GM19468 (cell line): ENCODE data around the gene SPC25.

ENCODE experiments used
- ATAC-seq: cut with Tn5 transposase; IDR thresholded peaks from one replicate; pipeline ENCODE4 v1.9.1; 2021; ENCODE audit warnings: mild to moderate bottlenecking, moderate library complexity, moderate number of reproducible peaks; ENCODE audit not compliant: unreplicated experiment; ENCODE audit errors: extremely low read depth

Gene SPC25

DNA sequence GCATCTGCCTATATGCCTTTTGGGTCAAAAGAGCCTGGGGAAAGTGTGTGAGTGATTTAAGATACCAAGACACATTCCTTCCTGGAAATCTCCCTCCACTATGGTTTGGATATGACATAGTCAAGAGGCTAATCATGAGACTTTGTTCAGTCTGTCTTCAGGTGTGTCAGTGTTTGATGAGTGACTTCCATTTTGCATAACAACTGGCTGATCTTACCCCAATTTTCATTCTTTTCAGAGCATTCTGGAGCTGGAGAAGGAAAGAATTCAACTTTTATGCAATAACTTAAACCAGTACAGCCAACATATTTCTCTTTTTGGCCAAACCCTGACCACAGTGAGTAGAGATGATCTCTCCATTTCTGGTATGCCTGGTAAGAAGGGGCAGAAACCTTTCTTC, 39.4 kb downstream of the SPC25 start:
- no peak for ATAC-seq

DNA sequence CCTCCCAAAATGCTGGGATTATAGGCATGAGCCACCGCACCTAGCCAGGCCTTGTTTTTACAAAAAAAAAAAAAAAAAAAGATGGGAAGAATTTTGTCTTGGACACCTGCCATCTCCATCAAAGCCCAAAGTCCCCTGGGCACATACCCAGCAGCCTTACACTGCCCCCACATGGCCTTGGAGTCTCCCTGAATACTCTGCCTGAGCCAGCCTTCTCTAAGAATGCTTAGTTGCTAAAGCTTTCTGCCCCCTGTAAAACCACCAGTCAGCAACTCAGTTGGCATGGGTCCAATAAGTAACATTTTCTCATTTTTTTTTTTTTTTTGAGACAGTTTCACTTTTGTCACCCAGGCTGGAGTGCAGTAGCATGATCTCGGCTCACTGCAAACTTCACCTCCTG, 40.6 kb downstream of the SPC25 start:
- no peak for ATAC-seq

DNA sequence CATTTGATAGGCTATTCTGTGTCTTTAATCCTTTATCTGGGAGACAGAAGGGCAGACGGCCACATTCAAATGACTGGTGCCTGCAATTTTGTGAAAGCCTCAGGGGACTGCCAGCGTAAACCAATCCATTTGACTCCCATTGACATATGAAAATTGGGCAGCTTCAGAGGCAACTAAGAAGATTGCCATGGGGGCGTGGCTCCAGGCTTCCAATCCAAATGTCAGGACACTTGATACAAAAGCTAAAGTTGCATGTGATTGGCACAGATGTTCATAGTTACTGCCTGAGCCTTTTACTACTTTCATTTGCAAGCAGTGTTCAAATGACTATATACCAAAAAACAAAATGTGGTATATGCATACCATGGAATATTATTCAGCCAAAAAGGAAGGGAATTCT, 42.0 kb downstream of the SPC25 start:
- no peak for ATAC-seq

DNA sequence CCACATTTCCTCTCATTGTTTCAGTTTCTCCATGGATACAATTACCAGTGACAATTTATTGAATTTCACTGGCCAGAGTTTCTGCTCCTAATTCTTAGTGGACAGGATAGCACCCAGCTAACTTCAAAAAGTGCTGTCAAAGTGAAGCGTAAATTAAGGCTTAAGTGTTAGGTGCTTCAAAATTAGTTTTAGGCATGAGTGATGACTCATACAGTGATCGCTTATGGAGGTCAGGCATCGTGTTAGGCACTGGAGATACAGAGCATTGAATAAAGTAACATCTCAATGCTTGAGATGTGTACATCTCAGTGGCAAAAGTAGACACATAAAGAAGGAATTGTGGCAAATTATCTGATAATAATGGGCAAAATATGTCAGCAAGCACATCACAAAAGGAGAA, 47.0 kb downstream of the SPC25 start:
- no peak for ATAC-seq

DNA sequence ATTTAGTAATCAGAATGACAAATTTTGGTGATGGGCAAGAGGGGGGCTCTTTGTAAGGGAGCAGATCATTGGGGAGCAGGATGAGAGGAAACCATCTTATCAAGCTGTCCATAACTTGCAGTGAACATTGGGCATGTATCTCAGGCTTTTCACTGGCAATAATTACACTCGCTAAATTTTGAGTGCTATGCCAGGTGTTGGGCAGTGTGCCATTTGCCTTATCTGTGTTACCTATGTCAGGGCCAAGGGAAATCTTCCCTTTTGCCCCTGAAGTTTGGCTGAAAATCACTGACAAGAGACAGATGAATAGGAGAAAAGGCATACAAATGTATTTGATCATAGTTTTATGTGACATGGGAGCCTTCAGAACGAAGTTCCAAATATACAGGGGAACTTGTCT, 48.8 kb downstream of the SPC25 start:
- ATAC-seq = no peak

DNA sequence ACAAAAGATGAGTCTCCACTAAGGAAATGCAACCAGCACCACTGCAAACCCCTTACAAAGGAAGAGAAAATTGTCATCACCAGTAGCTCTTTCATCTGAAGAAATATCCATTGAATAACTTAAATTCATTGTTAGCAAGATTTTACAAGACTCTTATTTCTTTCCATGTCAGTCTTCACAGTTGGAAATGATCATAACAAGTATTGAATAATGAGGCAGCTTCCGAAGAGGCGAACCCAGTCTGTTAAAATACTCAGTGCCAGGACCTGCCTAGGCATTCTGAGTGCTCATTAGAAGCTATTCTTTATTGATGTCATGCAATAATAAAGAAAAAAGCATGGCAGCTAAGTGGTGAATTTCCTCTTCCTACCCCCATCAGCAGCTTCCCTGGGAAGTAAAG, 54.3 kb downstream of the SPC25 start:
- no peak for ATAC-seq

DNA sequence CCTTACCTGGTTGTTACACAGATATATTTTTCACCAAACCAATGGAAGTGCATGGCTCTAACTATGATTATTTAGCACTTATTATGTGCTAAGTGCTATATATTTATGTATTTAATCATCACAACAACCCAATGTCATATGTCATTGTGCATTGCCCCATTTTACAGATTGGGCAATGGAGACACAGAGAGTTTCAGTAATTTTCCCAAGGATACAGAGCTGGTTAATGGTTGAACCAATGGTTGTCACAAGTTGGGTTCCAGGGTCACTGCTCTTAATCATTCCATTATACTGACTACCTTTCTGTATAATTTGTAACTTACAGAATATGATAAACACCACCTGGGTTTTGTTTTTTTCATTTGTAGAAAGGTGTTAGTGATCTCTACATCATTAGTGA, 58.6 kb downstream of the SPC25 start:
- no peak for ATAC-seq

DNA sequence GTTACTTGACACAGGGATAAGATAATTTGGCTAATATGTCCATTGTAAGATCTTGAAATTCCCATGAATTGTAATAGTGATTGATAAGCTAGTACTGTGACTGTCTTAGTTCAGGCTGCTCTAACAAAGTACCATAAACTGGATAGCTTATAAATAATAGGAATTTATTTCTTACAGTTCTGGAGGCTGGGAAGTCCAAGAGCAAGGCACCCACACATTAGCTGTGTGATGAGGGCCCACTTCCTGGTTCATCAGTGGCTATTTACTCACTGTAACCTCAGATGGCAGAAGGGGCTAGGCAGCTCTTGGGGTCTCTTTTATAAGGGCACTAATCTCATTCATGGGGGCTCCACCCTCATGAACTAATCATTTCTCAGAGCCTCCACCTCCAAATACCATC, 59.3 kb downstream of the SPC25 start:
- ATAC-seq = no peak

DNA sequence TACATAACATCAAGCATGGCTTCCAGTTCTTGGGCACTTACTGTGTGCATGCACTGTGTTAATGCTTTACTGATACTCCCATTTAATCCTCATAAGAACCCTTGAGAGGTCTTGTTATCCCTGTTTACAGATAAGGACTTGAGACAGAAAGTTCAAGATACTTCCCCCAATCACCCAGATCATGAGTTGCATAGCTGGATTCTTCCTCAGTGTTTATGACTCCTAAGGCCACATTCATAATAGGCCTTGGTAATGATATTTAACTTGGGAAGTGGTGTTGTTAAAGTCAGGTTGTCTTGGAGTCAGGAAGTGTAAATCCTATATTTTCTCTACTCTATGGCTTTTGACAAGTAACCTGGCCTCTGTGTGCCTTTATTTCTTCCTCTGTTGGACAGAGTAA, 65.1 kb downstream of the SPC25 start:
- no peak for ATAC-seq

DNA sequence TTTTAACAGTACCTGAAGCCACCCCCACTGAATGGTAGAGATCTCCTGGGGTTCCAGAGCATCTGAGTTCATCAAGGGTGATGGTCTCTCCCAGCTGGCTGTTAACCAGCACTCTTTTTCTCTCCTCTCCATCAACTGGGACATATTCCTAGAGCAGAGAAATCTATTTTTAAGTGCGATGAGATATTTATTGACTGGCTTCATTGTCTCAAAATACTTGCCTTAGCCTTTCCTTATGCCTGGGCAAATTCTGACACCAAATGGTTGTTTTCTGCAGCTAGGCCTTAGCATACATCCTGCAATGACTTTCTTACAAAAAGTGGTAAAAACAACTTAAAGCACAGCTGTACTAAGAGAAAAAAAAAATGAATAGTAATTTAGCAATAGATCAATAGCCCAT, 68.2 kb downstream of the SPC25 start:
- ATAC-seq = no peak

DNA sequence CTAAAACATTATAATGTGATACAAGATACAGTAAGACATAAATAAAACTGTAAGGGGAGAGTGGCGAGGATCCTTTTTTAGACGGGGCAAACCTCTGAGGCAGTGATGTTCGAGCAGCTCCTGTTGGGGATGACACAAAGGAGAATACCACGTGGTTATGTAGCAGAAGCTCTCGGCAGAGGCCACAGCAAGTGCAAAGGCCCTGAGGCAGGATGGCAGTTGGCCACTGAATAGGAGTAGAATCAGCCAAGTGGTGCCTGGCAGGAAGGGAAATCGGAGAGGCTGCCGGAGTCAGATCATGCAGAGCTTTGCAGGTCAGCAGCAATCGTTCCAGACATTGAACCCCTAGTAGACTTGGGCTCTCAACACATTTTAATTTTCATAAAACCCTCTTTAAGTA, 68.7 kb downstream of the SPC25 start:
- ATAC-seq = no peak
